Measurements from ENCODE around the gene SYNGAP1. TPM values are rescaled to one million over a fixed set of nuclear protein-coding genes. Genes with fewer than 3 reads are reported as not detected.

The SYNGAP1 gene
- total and polyA plus RNA-seq, 2 of the 4 experiments (the other 2 are of a cell fraction), result 1.4 to 17.0 TPM

DNA sequence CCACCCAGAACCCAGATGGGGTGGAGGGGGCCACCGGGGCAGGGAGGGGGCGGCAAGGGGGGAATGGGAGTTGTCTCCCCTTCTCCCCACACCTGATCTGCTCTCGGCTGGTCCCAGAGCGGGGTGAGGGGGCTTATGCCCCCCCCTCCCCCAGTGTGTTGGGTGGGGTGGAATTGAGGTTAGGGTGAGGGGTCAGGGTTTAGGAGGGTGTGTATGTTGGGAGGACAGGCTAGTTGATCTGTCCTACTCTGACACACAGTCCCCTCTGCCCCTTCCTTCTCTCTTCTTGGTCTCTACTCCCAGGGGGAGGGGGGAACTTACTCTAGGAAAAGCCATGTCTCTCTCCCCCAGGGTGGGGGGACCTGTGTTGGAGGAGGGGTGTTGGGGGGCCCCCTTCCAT, 32.6 kb downstream of the SYNGAP1 start:
- no peak overlapping the region for H2BK120ac ChIP-seq (ENCODE audit: low read depth, low read length)
- H3K56ac ChIP-seq (ENCODE audit: extremely low read depth, insufficient read depth, low read length), result no peak overlapping the region
- no TSS peak for BruUV-seq (replicated peaks)
- intact Hi-C loops (cut with micrococcal nuclease), result loop anchor here (10.0 kb wide), 1 partner anchor 222 kb away; no protein-coding TSS in a partner anchor
- no peaks in the 10 kb centered on the region for H3K9me3 ChIP-seq (ENCODE audit: control insufficient read depth, insufficient read depth, low read length)
- H3K27ac ChIP-seq (ENCODE audit: insufficient read depth, low read length), result no peak overlapping the region
- no peak overlapping the region for H3K9ac ChIP-seq (ENCODE audit: low read depth, low read length)
- dilution Hi-C loops (cut with HindIII; ENCODE audit: low sequenced_read_pairs, unreplicated experiment), result no loop called here
- no CpG with 5 or more reads among the region's 4 CpGs for WGBS, 2 experiments (ENCODE audit: extremely low coverage in 2 of 2, insufficient read length in 1 of 2)
- peaks cover 4% of the 10 kb centered on the region for H3K4me1 ChIP-seq (ENCODE audit: control insufficient read depth, insufficient read depth, low read length)
- peaks cover 26% of the 10 kb centered on the region for H3K36me3 ChIP-seq (ENCODE audit: control insufficient read depth, insufficient read depth, low read length)
- ChIA-PET POLR2A (ENCODE audit: unreplicated experiment) (no interaction called here), CTCF (no interaction called here)
- H2BK15ac ChIP-seq (ENCODE audit: low read depth, low read length), result no peak overlapping the region
- TF ChIP-seq MXI1 (IDR thresholded peaks at IDR 0.05; ENCODE audit: borderline replicate concordance, low read depth, low read length), result no peak
- no peak for TF ChIP-seq FOS (IDR thresholded peaks at IDR 0.05; ENCODE audit: low read depth, low read length)
- no peak for TF ChIP-seq SMC3 (IDR thresholded peaks at IDR 0.05; ENCODE audit: low read depth, low read length)
- no peak for TF ChIP-seq RAD21 (IDR thresholded peaks at IDR 0.05; ENCODE audit: low read length)
- TF ChIP-seq CEBPB (IDR thresholded peaks at IDR 0.05; ENCODE audit: low read depth, low read length), result no peak
- no peak for TF ChIP-seq RCOR1 (IDR thresholded peaks at IDR 0.05; ENCODE audit: insufficient replicate concordance, low read length)
- TF ChIP-seq POLR2A (IDR thresholded peaks at IDR 0.05; ENCODE audit: low read depth, low read length), result no peak
- TF ChIP-seq, protein P1, sequence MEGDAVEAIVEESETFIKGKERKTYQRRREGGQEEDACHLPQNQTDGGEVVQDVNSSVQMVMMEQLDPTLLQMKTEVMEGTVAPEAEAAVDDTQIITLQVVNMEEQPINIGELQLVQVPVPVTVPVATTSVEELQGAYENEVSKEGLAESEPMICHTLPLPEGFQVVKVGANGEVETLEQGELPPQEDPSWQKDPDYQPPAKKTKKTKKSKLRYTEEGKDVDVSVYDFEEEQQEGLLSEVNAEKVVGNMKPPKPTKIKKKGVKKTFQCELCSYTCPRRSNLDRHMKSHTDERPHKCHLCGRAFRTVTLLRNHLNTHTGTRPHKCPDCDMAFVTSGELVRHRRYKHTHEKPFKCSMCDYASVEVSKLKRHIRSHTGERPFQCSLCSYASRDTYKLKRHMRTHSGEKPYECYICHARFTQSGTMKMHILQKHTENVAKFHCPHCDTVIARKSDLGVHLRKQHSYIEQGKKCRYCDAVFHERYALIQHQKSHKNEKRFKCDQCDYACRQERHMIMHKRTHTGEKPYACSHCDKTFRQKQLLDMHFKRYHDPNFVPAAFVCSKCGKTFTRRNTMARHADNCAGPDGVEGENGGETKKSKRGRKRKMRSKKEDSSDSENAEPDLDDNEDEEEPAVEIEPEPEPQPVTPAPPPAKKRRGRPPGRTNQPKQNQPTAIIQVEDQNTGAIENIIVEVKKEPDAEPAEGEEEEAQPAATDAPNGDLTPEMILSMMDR (conservative IDR thresholded peaks at IDR 0.05; ENCODE audit: low read depth, low read length), result no peak
- TF ChIP-seq RFX5 (IDR thresholded peaks at IDR 0.05; ENCODE audit: low read depth, low read length), result no peak
- TF ChIP-seq, protein P2, sequence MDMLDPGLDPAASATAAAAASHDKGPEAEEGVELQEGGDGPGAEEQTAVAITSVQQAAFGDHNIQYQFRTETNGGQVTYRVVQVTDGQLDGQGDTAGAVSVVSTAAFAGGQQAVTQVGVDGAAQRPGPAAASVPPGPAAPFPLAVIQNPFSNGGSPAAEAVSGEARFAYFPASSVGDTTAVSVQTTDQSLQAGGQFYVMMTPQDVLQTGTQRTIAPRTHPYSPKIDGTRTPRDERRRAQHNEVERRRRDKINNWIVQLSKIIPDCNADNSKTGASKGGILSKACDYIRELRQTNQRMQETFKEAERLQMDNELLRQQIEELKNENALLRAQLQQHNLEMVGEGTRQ (IDR thresholded peaks at IDR 0.05; ENCODE audit: low read depth, low read length), result no peak
- TF ChIP-seq MAZ (IDR thresholded peaks at IDR 0.05; ENCODE audit: borderline replicate concordance, low read depth, low read length), result no peak
- TF ChIP-seq NFE2L2 (IDR thresholded peaks at IDR 0.05; ENCODE audit: low read depth, low read length), result no peak
- no peak for TF ChIP-seq CHD1 (IDR thresholded peaks at IDR 0.05; ENCODE audit: low read depth, low read length)
- TF ChIP-seq BHLHE40 (IDR thresholded peaks at IDR 0.05; ENCODE audit: low read depth, low read length), result no peak
- TF ChIP-seq, protein P3, sequence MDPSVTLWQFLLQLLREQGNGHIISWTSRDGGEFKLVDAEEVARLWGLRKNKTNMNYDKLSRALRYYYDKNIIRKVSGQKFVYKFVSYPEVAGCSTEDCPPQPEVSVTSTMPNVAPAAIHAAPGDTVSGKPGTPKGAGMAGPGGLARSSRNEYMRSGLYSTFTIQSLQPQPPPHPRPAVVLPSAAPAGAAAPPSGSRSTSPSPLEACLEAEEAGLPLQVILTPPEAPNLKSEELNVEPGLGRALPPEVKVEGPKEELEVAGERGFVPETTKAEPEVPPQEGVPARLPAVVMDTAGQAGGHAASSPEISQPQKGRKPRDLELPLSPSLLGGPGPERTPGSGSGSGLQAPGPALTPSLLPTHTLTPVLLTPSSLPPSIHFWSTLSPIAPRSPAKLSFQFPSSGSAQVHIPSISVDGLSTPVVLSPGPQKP (IDR thresholded peaks at IDR 0.05; ENCODE audit: borderline replicate concordance, low read depth, low read length), result no peak
- no peak for TF ChIP-seq MAFK (IDR thresholded peaks at IDR 0.05; ENCODE audit: low read depth, low read length)
- H3K18ac ChIP-seq (ENCODE audit: low read depth, low read length), result no peak overlapping the region
- H3K9me1 ChIP-seq (ENCODE audit: insufficient read depth, low read length), result peaks cover 3% of the 10 kb centered on the region; the same call in 1 of the 2 replicates
- no peak overlapping the region for H3K23ac ChIP-seq (ENCODE audit: low read depth, low read length)
- no peak overlapping the region for H2BK5ac ChIP-seq (ENCODE audit: low read depth, low read length, poor library complexity, severe bottlenecking)
- H3K4ac ChIP-seq (ENCODE audit: low read depth, low read length), result no peak overlapping the region
- no peak overlapping the region for H2BK20ac ChIP-seq (ENCODE audit: low read depth, low read length)
- no peak overlapping the region for H4K5ac ChIP-seq (ENCODE audit: low read depth, low read length)
- no peak overlapping the region for H2AK9ac ChIP-seq (replicated peaks; ENCODE audit: low read depth, low read length, poor library complexity)
- no peak overlapping the region for H2AFZ ChIP-seq (replicated peaks; ENCODE audit: low read length, poor library complexity)
- in situ Hi-C loops (cut with MboI; ENCODE audit: low sequenced_read_pairs), result loop anchor here (10.0 kb wide), 1 partner anchor 252 kb away; no protein-coding TSS in a partner anchor
- H3K27me3 ChIP-seq (ENCODE audit: control insufficient read depth, insufficient read depth, low read length), result no peaks in the 10 kb centered on the region
- H3K14ac ChIP-seq (replicated peaks; ENCODE audit: low read depth, low read length), result no peak overlapping the region
- H4K8ac ChIP-seq (ENCODE audit: low read depth in 2 of 2, low read length in 2 of 2), result no peak overlapping the region
- no peak overlapping the region for H4K91ac ChIP-seq (ENCODE audit: insufficient read depth, low read depth, low read length)
- no peak for DNase-seq
- no peak overlapping the region for H3K4me2 ChIP-seq (ENCODE audit: low read depth, low read length)
- H3K79me1 ChIP-seq (ENCODE audit: low read depth in 1 of 2, low read length in 2 of 2), result peaks cover 26 to 42% of the 10 kb centered on the region in 2 experiments; a peak in 3 of 4 replicates
- no peaks in the 10 kb centered on the region for H4K20me1 ChIP-seq (ENCODE audit: insufficient read depth, low read length)
- ATAC-seq (ENCODE audit: low read depth), result no peak
- no peak overlapping the region for H3K4me3 ChIP-seq (ENCODE audit: insufficient read depth, low read depth, low read length)
- H2AK5ac ChIP-seq (ENCODE audit: low read depth, low read length), result no peak overlapping the region
